ENCODE measurements around the gene TLR9.

The TLR9 gene

DNA sequence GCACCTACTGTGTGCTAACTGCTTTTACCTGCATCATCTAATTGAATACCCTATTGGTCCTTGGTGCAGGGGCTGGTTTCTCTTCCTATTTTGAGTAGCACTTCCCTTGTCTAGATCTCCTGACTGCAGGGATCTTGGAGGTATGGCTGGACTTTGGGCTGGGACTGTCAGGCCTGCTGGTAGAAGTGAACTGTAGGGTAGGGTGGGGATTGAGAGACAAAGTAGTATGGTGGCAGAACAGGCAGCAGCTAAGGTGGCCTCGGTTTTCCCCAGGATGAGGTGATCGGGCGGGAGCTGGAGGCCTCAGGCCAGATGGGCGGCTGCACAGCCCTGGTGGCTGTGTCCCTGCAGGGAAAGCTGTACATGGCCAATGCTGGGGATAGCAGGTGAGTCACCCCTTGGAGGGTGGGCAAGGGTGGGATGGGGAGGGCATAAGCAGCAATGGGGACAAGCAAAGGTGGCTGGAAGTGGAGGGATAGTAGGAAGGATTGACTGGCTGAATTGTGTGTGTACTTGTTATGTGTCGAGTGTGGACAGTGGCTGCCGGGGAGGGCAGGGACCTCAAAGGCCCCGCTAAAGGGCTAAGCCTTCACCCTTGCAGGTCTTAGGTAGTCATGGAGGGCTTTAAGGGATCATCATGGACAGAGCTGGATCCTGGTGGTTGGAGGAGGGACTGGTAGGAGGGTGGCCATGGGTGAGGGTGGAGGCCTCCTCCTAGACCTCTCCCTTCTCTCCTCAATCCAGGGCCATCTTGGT is 22.1 kb upstream of the TLR9 start:
- no peak for DNase-seq (ENCODE audit: low read depth in 2 of 2)

DNA sequence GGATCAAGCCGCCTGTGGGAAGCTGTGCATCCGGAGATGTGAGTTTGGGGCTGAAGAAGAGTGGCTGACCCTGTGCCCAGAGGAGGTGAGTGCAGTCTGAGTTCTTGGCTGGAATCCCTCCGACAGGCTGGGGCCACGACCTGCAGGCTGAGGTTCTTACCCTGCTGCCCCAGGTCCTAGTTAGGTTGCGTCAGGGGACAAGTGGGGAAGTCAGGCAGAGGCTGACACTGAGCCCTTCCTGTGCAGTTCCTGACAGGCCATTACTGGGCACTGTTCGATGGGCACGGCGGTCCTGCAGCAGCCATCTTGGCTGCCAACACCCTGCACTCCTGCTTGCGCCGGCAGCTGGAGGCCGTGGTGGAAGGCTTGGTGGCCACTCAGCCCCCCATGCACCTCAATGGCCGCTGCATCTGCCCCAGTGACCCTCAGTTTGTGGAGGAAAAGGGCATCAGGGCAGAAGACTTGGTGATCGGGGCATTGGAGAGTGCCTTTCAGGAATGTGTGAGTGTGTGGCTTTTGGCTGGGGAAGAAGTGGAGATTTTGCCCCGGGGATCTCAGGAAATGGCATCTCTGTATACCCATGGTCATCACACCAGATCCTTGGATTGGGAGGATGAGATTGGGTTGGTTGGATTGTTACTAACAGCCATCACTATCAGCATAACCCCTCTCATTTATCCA is 21.4 kb upstream of the TLR9 start:
- DNase-seq (ENCODE audit: low read depth in 2 of 2), result no peak

DNA sequence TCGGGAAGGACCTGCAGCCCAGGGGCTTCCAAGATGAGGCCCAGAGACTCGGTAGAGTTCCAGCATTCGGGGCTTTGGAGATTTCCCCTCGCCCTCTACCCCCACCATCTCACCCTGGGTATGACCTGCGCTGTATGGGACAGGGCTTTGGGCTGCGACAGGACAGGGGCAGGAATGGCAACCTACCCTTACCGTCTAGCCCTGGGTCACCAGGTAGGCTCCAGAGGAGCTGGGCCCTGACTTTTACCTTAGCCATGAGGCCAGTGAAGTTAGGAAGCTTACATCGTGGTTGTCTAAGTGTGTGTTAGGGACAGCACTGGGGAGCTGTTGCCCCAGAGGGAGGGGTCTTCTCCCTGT is 20.8 kb upstream of the TLR9 start:
- no peak for DNase-seq (ENCODE audit: low read depth in 2 of 2)

DNA sequence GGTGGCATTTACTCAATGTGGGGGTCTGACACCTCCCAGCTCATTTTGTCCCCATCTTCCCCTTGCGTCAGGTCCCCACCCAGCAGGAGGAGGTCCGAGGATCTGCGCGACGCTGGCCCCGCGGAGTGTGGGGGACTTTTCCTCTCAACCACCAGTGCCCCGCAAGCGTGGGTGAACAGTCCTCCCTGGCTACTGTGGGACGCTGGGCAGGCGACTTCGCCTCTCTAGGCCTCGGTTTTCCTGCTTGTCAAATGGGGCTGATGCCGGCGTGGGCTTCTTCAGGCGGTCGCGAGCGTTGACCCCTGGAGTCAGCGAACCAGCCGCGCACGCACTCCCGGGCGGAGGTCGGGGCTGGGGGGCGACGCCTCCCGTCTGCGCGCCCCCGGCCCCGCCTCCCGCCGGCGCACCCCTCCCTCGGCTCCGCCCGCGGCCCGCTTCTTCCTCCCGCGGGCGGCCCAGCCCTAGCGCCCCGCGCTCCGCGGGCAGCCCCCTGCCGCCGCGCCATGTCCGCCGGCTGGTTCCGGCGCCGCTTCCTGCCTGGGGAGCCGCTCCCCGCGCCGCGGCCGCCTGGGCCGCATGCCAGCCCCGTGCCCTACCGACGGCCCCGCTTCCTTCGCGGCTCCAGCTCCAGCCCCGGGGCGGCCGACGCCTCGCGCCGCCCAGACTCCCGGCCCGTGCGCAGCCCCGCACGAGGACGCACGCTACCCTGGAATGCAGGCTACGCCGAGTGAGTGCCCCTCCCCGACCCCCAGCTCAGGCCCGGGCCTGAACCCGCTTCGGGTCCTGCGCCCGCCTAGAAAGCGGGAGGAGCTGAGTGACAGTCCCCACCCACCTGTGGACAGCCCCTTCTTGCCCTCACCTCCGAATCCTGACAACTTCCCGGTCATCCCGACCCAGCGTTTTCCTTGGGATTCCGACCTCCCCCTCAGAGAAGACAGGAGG is 20.1 kb upstream of the TLR9 start, which contains the start of gene PPM1M:
Gene PPM1M (plus strand): TSS at position 438 of the 942 bp plus-strand sequence. CDS start 66 bp downstream, at position 504.
- DNase-seq (ENCODE audit: low read depth in 2 of 2), result no peak

DNA sequence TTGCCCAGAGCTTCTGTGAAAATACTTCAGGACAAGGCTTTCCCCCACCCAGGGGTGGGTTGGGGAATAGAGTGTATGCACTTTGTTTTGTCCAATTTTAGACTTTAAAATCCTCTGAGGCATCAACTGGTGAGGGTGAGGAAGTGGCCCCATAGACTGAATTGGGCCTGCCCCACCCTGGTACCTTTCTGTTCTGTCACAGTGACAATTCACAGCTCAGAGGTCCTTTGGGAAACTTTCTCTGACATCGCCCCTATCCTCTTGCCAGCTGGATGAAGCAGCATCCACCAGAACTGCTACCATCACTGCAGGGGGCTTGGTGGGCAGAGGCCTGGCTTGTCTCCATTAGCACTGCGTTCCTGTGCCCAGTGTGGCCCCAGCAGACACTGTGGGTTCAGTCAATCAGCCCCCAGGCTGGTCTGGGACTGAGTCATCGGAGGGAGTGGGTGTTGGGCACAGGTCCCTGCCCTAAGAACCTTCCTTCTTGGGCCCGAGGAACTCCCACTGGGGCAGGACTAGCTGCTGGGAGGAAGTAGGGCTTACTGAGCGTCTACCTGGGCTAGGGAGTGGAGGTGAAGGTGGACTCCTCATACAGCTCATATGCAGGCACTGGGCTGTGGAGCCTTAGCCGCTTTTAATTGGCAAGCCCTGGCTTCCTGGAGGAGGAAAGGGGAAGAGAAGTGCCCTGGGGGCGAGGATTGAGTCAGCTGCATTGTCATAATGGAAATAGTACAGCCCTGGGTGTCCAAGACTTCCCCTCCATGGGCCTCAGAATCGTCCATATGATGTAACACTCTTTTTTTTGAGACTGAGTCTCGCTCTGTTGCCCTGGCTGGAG is 18.6 kb upstream of the TLR9 start:
- DNase-seq (ENCODE audit: low read depth in 2 of 2), result no peak

DNA sequence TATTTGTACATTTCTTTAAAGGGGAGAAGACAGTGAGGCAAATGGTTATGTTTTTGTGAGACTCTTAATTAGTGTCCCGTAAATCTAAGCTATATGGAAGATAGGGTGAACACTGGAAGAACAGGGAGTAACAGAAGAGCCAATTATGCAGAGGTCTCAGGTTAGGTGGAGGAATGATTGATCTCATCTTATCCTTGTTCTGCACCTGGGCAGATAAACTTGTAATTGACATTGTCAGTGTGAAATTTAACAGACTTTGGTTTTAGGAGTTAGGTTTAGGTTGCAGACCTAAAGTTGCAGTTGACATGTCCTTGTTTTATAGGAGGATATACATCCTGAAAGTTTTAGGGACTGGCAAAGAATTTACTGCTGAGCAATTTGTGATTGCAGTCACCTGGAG is 16.6 kb upstream of the TLR9 start:
- DNase-seq (ENCODE audit: low read depth in 2 of 2), result no peak

DNA sequence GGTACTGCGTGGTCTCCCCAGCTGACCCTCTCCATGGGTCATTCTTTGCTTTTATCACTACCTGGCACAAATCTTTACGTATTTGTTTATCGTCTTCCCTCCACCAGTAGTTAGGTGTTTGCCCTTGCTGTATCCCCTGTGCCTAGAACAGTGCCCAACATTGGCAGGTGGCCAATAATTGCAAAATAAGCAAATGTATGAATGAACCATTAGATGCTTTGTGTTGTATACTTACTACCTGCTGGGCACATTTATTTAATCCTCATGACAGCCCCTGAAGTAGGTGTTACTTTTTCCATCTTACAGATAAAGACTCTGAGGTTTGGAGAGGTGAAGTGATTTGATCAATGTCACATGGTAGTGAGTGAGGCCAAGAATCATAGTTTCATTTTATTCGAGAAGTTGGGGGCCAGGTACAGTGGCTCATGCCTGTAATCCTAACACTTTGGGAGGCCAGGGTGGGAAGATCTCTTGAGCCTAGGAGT is 15.5 kb upstream of the TLR9 start:
- no peak for DNase-seq (ENCODE audit: low read depth in 2 of 2)

DNA sequence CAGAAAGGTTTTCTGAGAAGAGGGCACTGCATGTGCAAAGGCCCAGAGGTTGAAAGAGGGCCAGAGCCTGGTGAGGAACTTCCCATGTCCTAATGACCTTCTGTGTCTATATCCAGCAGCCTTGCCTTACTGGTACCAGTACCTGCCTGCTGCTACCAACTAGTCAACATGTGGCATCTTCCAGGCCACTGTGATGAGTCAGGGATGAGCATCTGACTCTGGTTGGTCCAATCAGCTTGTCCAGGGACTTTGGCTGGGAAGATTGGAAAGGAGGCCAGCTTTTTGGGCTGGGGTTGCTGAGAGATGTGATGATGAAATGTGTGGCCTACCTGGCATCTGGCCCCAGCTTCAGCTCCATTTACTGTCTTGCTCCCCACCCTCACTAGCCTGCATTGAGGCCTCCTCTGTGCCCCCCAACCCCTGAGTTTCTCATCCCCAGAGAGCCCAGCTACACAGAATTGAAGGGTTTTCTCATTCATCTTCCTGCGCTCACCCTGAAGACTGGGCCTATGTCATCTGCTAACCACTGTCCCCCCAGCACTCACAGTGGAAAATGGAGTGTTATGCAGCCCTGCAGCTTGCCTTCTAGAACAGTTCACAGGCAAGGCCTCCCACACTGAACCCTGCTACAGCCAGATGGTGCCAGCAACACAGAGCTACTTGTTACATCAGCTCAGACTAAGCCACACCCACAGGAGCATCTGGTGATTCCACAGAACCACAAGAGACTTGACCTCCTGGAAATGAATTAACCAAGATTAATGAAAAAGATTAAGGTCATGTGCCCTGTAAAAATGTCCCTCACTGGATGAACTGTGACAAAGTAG is 14.8 kb upstream of the TLR9 start:
- peak in 1 of 2 donors; percentile 51 for DNase-seq (ENCODE audit: low read depth in 2 of 2)

DNA sequence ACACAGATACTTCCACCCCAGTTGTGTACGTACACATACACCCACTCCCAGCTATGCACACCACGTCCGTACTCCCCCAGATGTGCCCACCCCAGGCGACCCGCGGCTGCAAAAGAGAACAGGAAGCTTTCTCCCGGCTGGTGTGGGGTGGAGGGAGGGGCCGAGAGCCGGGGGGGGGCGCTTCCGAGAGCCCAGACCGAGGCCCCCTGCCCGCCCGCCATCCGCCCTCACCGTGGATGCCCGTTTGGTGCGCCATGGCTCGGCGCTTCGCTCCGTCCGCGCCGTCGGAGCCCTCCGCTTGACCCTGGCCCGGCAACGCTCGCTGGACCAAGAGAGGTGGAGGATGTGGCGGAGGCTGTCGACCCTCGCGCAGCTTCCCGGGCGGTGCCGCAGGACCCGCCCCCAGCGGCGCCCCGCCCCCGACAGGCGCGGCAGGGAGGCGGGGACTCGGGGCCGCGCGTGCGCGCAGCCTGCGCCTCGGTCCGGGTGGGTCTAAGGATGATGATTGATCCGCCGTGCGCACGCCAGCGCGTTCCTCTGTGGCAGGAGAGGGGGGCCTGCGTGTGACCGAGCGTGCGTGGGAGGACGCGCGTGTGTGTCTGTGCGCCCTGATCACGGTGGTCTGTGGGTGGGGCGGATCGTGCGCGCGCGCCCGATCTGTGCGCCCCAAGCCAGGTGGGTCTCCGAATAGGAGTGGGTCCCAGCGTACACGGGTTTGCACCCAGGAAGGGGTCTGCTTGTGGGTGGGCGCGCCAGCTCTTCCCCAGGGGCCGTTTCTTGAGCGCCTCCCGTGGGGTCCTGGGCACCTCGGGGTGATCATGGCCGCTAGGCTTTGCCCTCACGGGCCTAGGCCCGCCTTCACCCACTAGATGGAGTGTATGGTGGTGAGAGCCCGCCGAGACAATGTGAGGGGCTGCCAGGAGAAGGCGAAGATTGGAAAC is 13.6 kb upstream of the TLR9 start, which contains the start of gene TWF2:
Gene TWF2 (minus strand): TSS at position 398 of the 941 bp plus-strand sequence. CDS start 142 bp downstream, at position 256.
- DNase-seq (ENCODE audit: low read depth in 2 of 2), result peak; percentile 76 to 85

DNA sequence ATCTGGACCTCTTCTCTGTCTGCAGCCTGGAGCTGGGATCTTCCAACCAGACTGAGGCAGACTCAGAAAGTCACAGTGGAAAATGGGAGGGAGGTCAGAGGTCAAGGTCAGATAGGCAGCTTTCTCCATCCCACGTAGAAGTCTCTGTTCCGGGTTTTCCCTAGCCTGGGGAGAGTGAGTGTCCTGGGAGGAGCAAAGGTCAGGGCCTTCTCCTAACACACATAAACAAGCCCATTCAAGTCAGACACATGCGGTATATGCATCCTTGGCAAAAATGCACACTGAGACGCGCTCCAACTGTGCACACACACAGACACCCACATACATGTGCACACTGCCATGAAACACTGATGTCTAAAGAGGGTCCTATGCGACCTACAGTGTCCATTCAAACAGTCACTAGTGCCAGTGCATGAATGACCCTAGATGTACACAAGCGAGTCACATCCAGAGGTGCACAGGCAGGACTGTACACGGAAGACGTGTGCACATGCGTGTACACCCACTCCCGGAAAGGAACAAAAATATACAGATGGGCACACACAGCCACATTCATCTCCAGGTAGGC is 12.8 kb upstream of the TLR9 start:
- DNase-seq (ENCODE audit: low read depth in 2 of 2), result no peak

DNA sequence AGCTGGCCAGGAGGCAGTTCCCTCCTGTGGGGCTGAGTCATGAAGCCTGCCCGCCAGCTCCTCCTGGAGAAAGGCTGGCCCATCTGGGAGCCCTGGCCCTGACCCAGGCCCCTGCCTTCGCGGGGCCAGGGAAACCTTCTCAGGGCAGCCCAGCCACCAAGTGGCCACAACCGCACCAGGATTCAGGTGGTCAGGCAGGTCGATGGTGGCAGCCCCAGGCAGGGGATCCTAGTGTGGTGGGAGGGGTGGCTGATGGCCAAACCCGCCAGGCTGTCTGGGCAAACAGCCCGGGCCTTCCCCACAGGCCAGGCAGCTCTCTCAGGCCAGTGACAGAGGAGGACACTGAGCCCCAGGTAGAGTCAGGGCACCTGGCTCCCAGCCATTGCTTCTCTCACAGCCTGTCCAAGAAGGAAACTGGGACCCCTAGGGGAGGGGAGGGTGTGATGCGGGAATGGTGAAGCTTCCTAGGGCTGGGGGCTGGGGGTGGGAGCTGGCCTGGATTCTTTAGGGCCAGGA is 12.3 kb upstream of the TLR9 start:
- DNase-seq (ENCODE audit: low read depth in 2 of 2), result no peak

DNA sequence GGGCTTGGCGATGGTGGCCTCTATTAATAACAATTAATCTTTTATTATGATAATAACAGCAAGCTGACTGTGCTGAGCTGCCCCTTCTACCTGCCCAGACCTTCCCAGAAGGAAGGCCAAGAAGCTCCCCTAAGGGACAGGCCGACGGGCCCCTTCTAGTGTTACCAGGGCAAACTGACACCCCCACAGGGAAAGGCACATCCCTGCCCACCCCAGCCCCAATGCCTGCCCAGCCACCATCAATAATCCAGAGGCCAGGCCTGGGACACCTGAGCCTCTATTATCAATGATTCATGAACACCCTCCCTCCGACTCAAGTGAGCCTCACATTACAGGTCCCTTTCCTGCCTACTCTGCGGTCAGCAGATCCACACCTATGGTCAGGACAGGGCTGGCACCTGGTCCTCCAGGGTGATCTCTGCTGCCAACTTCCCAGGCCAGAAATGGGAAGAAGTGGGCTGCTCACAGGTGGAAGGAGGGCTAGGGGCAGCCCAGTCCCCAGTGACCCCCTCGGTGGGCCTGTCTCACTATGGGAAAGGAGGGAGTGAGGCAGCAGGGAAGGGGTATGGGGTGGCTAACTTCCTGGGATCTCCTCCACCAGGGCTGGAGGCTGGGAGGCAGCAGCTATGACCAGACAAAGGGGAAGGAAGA is 11.7 kb upstream of the TLR9 start:
- DNase-seq (ENCODE audit: low read depth in 2 of 2), result no peak

DNA sequence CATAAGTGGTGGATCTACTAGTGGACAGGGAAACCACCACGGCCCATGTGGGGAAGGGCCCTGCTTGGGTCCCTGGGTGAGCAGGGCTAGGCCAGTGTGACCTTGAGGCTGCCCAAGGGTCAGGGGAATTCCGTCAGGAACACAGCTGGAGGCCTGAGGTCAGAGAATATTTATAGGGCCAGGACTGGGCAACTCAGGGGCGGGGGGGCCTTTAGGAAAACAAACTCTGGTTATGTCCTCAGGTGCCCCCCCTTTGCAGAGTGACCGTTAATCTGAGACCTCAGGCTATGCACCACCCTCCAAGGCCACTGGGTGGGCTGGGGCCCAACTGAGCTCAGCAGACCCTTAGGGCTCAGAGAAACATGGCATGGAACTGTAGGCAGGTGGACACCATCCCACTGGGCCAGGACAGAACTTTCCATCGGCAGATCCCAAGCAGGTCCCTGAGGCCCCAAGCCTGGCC is 11.0 kb upstream of the TLR9 start:
- DNase-seq (ENCODE audit: low read depth in 2 of 2), result no peak

DNA sequence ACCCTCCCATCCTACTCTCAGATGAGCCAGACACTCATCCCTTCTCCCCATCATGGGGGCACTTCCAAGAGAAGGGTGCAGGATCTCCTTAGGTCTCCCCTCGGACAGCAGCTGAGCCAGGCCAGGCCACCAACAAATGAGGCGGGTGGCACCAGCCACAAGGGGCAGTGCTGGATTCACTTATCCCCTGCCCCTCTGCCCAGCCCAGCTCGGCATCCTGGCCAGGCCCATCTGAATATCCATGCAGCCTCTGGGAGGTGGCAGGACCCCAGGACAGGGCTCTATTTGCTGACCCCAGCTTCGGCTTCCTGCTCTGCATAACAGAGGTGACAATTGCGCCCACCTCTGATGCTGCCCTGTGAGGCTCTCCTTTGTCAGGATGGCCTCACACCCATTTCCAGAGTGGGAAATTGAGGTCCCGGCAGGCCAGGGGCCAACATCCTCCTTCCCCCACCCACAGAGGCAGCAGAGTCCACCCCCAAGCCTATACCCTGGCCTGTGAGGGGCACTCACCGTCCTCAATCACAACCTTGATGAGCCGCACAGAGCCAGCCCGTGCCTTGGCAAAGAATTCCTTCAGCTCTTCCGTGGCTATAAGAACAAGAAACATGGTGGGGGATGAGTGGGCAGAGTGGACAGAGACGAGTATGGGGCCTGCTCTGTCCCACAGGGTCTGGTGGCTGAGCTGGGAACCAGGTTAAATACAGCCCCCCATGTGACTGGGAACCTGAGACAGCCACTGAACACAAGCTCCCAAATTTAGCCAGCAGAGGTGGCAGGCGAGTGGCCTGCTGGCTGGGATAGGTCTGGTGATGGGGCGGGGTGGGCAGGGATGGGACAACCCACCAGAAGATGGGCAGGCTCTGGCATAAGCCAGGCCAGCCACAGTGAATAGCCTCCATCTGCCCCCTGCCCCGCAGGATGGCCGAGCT is 9.3 kb upstream of the TLR9 start:
- DNase-seq (ENCODE audit: low read depth in 2 of 2), result no peak

DNA sequence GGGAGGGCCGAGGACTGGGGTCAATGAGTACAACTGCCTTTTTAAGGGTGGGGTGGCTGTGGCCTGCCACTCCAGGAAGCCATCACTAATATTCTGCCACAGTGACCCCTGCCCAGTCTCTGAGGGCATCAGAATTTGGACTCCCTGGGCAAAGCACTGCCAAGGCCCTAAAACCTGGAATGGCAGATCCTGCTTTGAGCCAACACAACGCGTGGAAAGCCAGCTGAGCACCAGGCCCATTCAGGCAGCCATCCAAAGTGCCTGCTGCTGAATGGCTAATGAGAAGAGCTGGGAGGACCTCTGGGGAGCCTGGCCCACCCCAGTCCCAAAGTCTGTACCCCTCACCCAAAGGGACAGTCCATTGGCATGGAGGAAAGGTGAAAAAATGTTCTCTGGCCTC is 8.5 kb upstream of the TLR9 start:
- no peak for DNase-seq (ENCODE audit: low read depth in 2 of 2)

DNA sequence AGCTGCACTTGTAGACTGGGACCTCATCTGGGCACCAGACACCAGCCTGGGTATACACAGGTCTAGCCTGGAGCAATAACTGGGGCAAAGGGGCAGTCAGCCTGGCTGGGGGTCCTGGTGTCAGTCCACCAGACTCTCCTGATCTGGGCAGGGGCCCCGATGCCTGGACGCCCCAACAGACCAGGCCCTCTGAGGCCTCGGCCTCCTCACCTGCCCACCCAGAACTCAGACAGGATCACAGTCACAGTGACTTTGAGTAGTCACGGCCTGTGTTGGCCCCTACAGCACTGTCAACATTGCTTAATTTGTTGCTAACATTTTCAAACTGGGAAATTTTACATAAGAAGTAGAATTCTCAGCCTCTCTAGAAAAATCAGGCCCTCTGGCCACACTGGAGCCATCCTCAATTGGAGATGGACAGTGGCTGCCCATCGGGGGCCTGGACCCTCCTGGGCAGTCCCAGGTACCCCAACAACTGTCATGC is 7.7 kb upstream of the TLR9 start:
- DNase-seq (ENCODE audit: low read depth in 2 of 2), result no peak

Measured in stimulated activated CD4-positive, alpha-beta T cell treated with anti-CD3 and anti-CD28 coated beads, Interleukin-4, amount 100 ng/mL, for 48 hours (primary cell).